GM18505 (cell line): ENCODE data around the gene GALR3.

Experiments used
- ATAC-seq: cut with Tn5 transposase; IDR thresholded peaks from one replicate; pipeline ENCODE4 v1.9.1; 2021; ENCODE audit not compliant: unreplicated experiment
- POLR2A ChIP-seq: IDR thresholded peaks from 4 replicates; pipeline ENCODE4 v1.6.1; 2011; ENCODE audit warnings: borderline replicate concordance; ENCODE audit not compliant: insufficient read depth, insufficient read length; ENCODE audit errors: extremely low read depth

The GALR3 gene

GRCh38 chr22:37849089-37849751, 26.0 kb downstream of the GALR3 start, which contains the start of gene EIF3L:
TSS of gene EIF3L (plus strand) at chr22:37849419. CDS start at chr22:37849450, 31 bp downstream.
- peak; percentile 89 for TF ChIP-seq POLR2A
- peak; percentile 47 for ATAC-seq

- no peak for ATAC-seq
Observed at GRCh38 chr22:37850801-37851200, 27.6 kb downstream of the GALR3 start.

GRCh38 chr22:37852418-37852817, 29.2 kb downstream of the GALR3 start:
- ATAC-seq: no peak
- no peak for TF ChIP-seq POLR2A

More at GRCh38 chr22:37850801-37851200, 27.6 kb downstream of the GALR3 start:
- TF ChIP-seq POLR2A: no peak

GRCh38 chr22:37854946-37855345, 31.8 kb downstream of the GALR3 start:
- ATAC-seq: no peak
- no peak for TF ChIP-seq POLR2A

- no peak for ATAC-seq
- no peak for TF ChIP-seq POLR2A
Observed at GRCh38 chr22:37855462-37855861, 32.3 kb downstream of the GALR3 start.

GRCh38 chr22:37860796-37861421, 37.7 kb downstream of the GALR3 start:
- no peak for ATAC-seq
- TF ChIP-seq POLR2A: no peak

GRCh38 chr22:37862570-37863325, 39.6 kb downstream of the GALR3 start:
- no peak for TF ChIP-seq POLR2A
- ATAC-seq: no peak

- TF ChIP-seq POLR2A: no peak
- ATAC-seq: no peak
Observed at GRCh38 chr22:37865510-37865909, 42.3 kb downstream of the GALR3 start.

- no peak for ATAC-seq
- no peak for TF ChIP-seq POLR2A
Observed at GRCh38 chr22:37870273-37870672, 47.1 kb downstream of the GALR3 start.
